CD4-positive, alpha-beta T cell (primary cell): Measurements from ENCODE around the gene EIPR1. TPM values are rescaled to one million over a fixed set of nuclear protein-coding genes. Genes with fewer than 3 reads are reported as not detected.

Experiments
- ATAC-seq: fragments of 200-7000 bp; cut with Tn5 transposase; one replicate; pipeline ENCODE4 v1.10.0; 2022; ENCODE audit warnings: mild to moderate bottlenecking; ENCODE audit not compliant: poor library complexity
- CTCF ChIA-PET: fragments of 350-600 bp; sonication (Branson Sonifier 250); formaldehyde crosslinking; loops from one replicate; lab custom pipeline; 2021; ENCODE audit warnings: antibody characterized with exemption, inconsistent platforms; lab: Charles Lee
- POLR2A ChIA-PET: fragments of 350-600 bp; sonication (Branson Sonifier 250); formaldehyde crosslinking; loops from one replicate; lab custom pipeline; 2021; ENCODE audit warnings: antibody characterized with exemption, inconsistent platforms; lab: Charles Lee
- DNase-seq, 14 experiments: peaks; one replicate each; pipeline ENCODE4 v3.0.0-alpha.2; 2013 to 2020; ENCODE audit warnings: mixed read lengths in 2 of 14
- H3K27ac ChIP-seq, 2 donors: one replicate each; pipeline versions ENCODE4 v1.5.1 to v1.7.0; 2013; ENCODE audit warnings: low read length in 2 of 2, low read depth in 1 of 2, mild to moderate bottlenecking in 1 of 2
- H3K27me3 ChIP-seq, 2 experiments: 1 replicate in 1 of 2; 2 replicates in 1 of 2; pipeline versions ENCODE4 v1.6.1 to v1.7.0; 2013; ENCODE audit warnings: low read length in 2 of 2, control low read depth in 1 of 2, mild to moderate bottlenecking in 1 of 2, moderate library complexity in 1 of 2; ENCODE audit not compliant: insufficient read depth in 2 of 2, control insufficient read depth in 1 of 2
- H3K36me3 ChIP-seq: one replicate; pipeline ENCODE4 v1.6.1; 2013; ENCODE audit warnings: low read length, control low read depth; ENCODE audit not compliant: insufficient read depth
- H3K4me1 ChIP-seq: one replicate; pipeline ENCODE4 v1.6.1; 2013; ENCODE audit warnings: low read length, control low read depth; ENCODE audit not compliant: insufficient read depth
- H3K4me3 ChIP-seq: one replicate; pipeline ENCODE4 v1.5.1; 2013; ENCODE audit warnings: mild to moderate bottlenecking, low read length, moderate library complexity
- H3K9me3 ChIP-seq, 2 experiments: 1 replicate in 1 of 2; 2 replicates in 1 of 2; pipeline versions ENCODE4 v1.6.1 to v1.7.0; 2013; ENCODE audit warnings: low read length in 2 of 2, mild to moderate bottlenecking in 2 of 2, control low read depth in 1 of 2, moderate library complexity in 1 of 2; ENCODE audit not compliant: control insufficient read depth in 1 of 2, insufficient read depth in 1 of 2
- H3K27ac Mint-ChIP-seq: one replicate; pipeline ENCODE4 v1.8.0; 2020; ENCODE audit warnings: mixed read lengths
- H3K27me3 Mint-ChIP-seq: one replicate; pipeline ENCODE4 v1.8.0; 2021; ENCODE audit warnings: mixed read lengths
- H3K36me3 Mint-ChIP-seq: one replicate; pipeline ENCODE4 v1.8.0; 2021; ENCODE audit warnings: low read depth, mixed read lengths
- H3K4me1 Mint-ChIP-seq: one replicate; pipeline ENCODE4 v1.8.0; 2021; ENCODE audit warnings: low read depth, mixed read lengths
- H3K4me3 Mint-ChIP-seq: one replicate; pipeline ENCODE4 v1.8.0; 2020; ENCODE audit warnings: mild to moderate bottlenecking, mixed read lengths
- H3K9me3 Mint-ChIP-seq: one replicate; pipeline ENCODE4 v1.8.0; 2020; ENCODE audit warnings: mixed read lengths
- CTCF ChIP-seq: fragments of 200-600 bp; IDR thresholded peaks from one replicate; pipeline ENCODE4 v1.8.0; 2022; ENCODE audit warnings: antibody characterized with exemption, mild to moderate bottlenecking
- intact Hi-C, 2 experiments: fragments of 100-400 bp; cut with DNase I in 1 of 2; cut with micrococcal nuclease in 1 of 2; formaldehyde crosslinking; loops; one replicate each; pipeline versions ENCODE4 v1.15.1 to v1.9.0; 2023 to 2025; cut with DNase I, micrococcal nuclease
- total RNA-seq, 174 experiments: library from RNA in 2 of 174; stranded (reverse) in 2 of 174; gene quantifications; one replicate each; pipeline ENCODE4 v1.2.3 and lab custom pipeline; 2021 to 2026

The EIPR1 gene
- total RNA-seq, 2 experiments from 2014 or later: 11.0 to 12.4 TPM

- TF ChIP-seq CTCF: no peak
- Histone ChIP-seq H3K4me1 (peaks cover 6% of the 10 kb centered on the region), H3K4me3 (no peak overlapping the region), H3K27me3 (no peaks in the 10 kb centered on the region), H3K9me3 (no peaks in the 10 kb centered on the region), H3K36me3 (peaks cover 7% of the 10 kb centered on the region), H3K27ac (no peak overlapping the region)
- Mint-ChIP-seq H3K4me3 (no peak overlapping the region), H3K27ac (no peak overlapping the region), H3K4me1 (peaks cover 15% of the 10 kb centered on the region), H3K36me3 (peaks cover 33% of the 10 kb centered on the region), H3K27me3 (no peaks in the 10 kb centered on the region), H3K9me3 (no peaks in the 10 kb centered on the region)
- ATAC-seq: no peak
- intact Hi-C loops: no loop called here
- CTCF ChIA-PET: no interaction called here
- no peak for DNase-seq
- POLR2A ChIA-PET: no interaction called here
Measured at GRCh38 chr2:3233877-3234276, 143.7 kb downstream of the EIPR1 start.

GRCh38 chr2:3229221-3229620 is 148.4 kb downstream of the EIPR1 start:
- H3K4me1 ChIP-seq: peaks cover 5% of the 10 kb centered on the region
- ChIA-PET CTCF (no interaction called here), POLR2A (no interaction called here)
- no peak overlapping the region for H3K4me3 Mint-ChIP-seq
- peaks cover 53% of the 10 kb centered on the region for H3K36me3 Mint-ChIP-seq
- TF ChIP-seq CTCF: no peak
- H3K27ac Mint-ChIP-seq: no peak overlapping the region
- H3K36me3 ChIP-seq: peaks cover 7% of the 10 kb centered on the region
- DNase-seq (no peak), ATAC-seq (no peak)
- H3K9me3 Mint-ChIP-seq: peaks cover 4% of the 10 kb centered on the region
- H3K4me3 ChIP-seq: no peak overlapping the region
- H3K27ac ChIP-seq: no peak overlapping the region
- H3K4me1 Mint-ChIP-seq: peaks cover 13% of the 10 kb centered on the region
- no peaks in the 10 kb centered on the region for H3K27me3 Mint-ChIP-seq
- peaks cover 0 to 14% of the 10 kb centered on the region in 2 experiments for H3K9me3 ChIP-seq
- H3K27me3 ChIP-seq: no peaks in the 10 kb centered on the region
- intact Hi-C loops: no loop called here

GRCh38 chr2:3224681-3225080 is 152.9 kb downstream of the EIPR1 start:
- H3K9me3 Mint-ChIP-seq: peaks cover 10% of the 10 kb centered on the region
- ATAC-seq (no peak), DNase-seq (no peak)
- no peak overlapping the region for H3K4me3 Mint-ChIP-seq
- no peaks in the 10 kb centered on the region for H3K27me3 ChIP-seq
- H3K4me1 ChIP-seq: peaks cover 31% of the 10 kb centered on the region
- intact Hi-C loops: no loop called here
- no peak for TF ChIP-seq CTCF
- no peaks in the 10 kb centered on the region for H3K36me3 ChIP-seq
- peaks cover 0 to 16% of the 10 kb centered on the region in 2 experiments for H3K9me3 ChIP-seq
- POLR2A ChIA-PET: no interaction called here
- peak overlapping the region; percentile 92 for H3K27ac Mint-ChIP-seq
- H3K27me3 Mint-ChIP-seq: no peaks in the 10 kb centered on the region
- no peak overlapping the region for H3K4me3 ChIP-seq
- CTCF ChIA-PET: no interaction called here
- H3K27ac ChIP-seq: peak overlapping the region in 1 of 2 donors; percentile 27
- H3K36me3 Mint-ChIP-seq: peaks cover 27% of the 10 kb centered on the region
- H3K4me1 Mint-ChIP-seq: peaks cover 38% of the 10 kb centered on the region
